ENCODE results near the gene PTPRR.

PTPRR gene

GRCh38 chr12:70683976-70684375 is 236.6 kb downstream of the PTPRR start:
- no peak for DNase-seq

- no peak for DNase-seq
Observed at GRCh38 chr12:70671698-70672097, 248.8 kb downstream of the PTPRR start.

GRCh38 chr12:70670948-70671347 is 249.6 kb downstream of the PTPRR start:
- DNase-seq, result no peak

GRCh38 chr12:70667253-70667652 is 253.3 kb downstream of the PTPRR start:
- DNase-seq, result no peak

- DNase-seq, result no peak
Observed at GRCh38 chr12:70666364-70666763, 254.2 kb downstream of the PTPRR start.

GRCh38 chr12:70664465-70664881 is 256.1 kb downstream of the PTPRR start:
- DNase-seq, result no peak

GRCh38 chr12:70663838-70664237 is 256.7 kb downstream of the PTPRR start:
- DNase-seq, result no peak

GRCh38 chr12:70661466-70662161 is 258.9 kb downstream of the PTPRR start:
- no peak for DNase-seq

- no peak for DNase-seq
Observed at GRCh38 chr12:70660620-70661219, 259.8 kb downstream of the PTPRR start.

GRCh38 chr12:70660002-70660604 is 260.4 kb downstream of the PTPRR start:
- no peak for DNase-seq

- DNase-seq, result no peak
Observed at GRCh38 chr12:70659077-70659606, 261.4 kb downstream of the PTPRR start.

- DNase-seq, result no peak
Observed at GRCh38 chr12:70657616-70658286, 262.8 kb downstream of the PTPRR start.

GRCh38 chr12:70652451-70652850 is 268.1 kb downstream of the PTPRR start:
- no peak for DNase-seq

- DNase-seq, result no peak
Observed at GRCh38 chr12:70648831-70649230, 271.7 kb downstream of the PTPRR start.

GRCh38 chr12:70648191-70648590 is 272.3 kb downstream of the PTPRR start:
- DNase-seq, result no peak

- DNase-seq, result no peak
Observed at GRCh38 chr12:70646850-70647249, 273.7 kb downstream of the PTPRR start.

- no peak for DNase-seq
Observed at GRCh38 chr12:70645494-70646317, 274.8 kb downstream of the PTPRR start.

GRCh38 chr12:70644861-70645260 is 275.7 kb downstream of the PTPRR start:
- DNase-seq, result no peak

GRCh38 chr12:70643939-70644338 is 276.6 kb downstream of the PTPRR start:
- no peak for DNase-seq

GRCh38 chr12:70641691-70642090 is 278.8 kb downstream of the PTPRR start:
- no peak for DNase-seq

- DNase-seq, result no peak
Observed at GRCh38 chr12:70640901-70641300, 279.6 kb downstream of the PTPRR start.

- no peak for DNase-seq
Observed at GRCh38 chr12:70639535-70639934, 281.0 kb downstream of the PTPRR start.
